Body of pancreas (tissue), 4 donors: ENCODE measurements around the gene NUP210L.

Source experiments
- CTCF ChIP-seq, 7 experiments: fragments of 450-650 bp in 4 of 7; fragments of 200-600 bp in 3 of 7; sonication (generic) in 3 of 7; IDR thresholded peaks; one replicate each; pipeline ENCODE4 v1.5.1; 2016 to 2019; ENCODE audit warnings: antibody characterized with exemption in 7 of 7
- POLR2A ChIP-seq, 3 donors: fragments of 450-650 bp; IDR thresholded peaks; one replicate each; pipeline ENCODE4 v1.6.1; 2016; ENCODE audit warnings: antibody characterized with exemption in 3 of 3, mild to moderate bottlenecking in 2 of 3

- TF ChIP-seq CTCF (IDR thresholded peaks at IDR 0.05) (no peak), POLR2A (IDR thresholded peaks at IDR 0.05) (peak; percentile 85 to 95 (median 90))
Observed at GRCh38 chr1:153977250-153978240, 177.3 kb downstream of the NUP210L start, which contains the start of gene JTB.
